HG03378 (cell line): ENCODE data around the gene CCN2.
"Not testable (repeated sequence)": the region's sequence is repeated elsewhere in the genome, so short reads cannot be mapped to it uniquely, and the experiment has no call there.

Experiments
- ATAC-seq: cut with Tn5 transposase; IDR thresholded peaks from one replicate; pipeline ENCODE4 v1.9.1; 2021; ENCODE audit warnings: mild to moderate bottlenecking, moderate library complexity; ENCODE audit not compliant: unreplicated experiment

CCN2 gene

DNA sequence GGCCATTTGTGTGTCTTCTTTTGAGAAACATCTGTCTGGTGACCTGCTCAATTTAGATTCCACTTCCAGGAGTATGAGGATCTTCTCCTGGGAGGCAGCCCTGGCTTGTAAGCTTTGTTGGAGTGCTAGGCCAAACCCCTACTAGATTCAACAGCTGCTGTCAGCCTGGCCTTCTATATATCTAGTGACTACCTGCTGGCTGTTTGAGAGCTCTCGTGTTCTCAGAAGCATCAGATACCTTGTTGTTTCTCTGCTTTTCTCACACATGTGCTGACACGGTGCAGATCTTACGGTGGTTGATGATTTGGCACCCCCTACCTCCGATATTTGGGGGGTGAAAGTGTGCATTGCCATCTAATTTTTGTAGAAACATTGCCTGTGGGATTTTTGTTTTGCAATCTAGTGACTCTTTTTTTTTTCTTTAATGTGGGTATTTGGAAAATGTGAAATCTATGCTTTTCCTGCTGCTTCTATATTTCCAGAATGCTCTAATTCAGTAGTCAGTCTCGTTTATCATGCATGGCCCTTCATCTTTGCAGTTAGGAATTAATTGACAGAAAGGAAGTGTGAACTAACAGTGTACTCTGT lies 4.7 kb downstream of the CCN2 start:
- ATAC-seq: no peak

GRCh38 chr6:131945971-131946370 lies 5.2 kb downstream of the CCN2 start:
- ATAC-seq: no peak

GRCh38 chr6:131937703-131938631 lies 13.2 kb downstream of the CCN2 start:
- ATAC-seq: no peak

- ATAC-seq: no peak
Measured at GRCh38 chr6:131937226-131937625, 13.9 kb downstream of the CCN2 start.

GRCh38 chr6:131936156-131936555 lies 15.0 kb downstream of the CCN2 start:
- no peak for ATAC-seq

DNA sequence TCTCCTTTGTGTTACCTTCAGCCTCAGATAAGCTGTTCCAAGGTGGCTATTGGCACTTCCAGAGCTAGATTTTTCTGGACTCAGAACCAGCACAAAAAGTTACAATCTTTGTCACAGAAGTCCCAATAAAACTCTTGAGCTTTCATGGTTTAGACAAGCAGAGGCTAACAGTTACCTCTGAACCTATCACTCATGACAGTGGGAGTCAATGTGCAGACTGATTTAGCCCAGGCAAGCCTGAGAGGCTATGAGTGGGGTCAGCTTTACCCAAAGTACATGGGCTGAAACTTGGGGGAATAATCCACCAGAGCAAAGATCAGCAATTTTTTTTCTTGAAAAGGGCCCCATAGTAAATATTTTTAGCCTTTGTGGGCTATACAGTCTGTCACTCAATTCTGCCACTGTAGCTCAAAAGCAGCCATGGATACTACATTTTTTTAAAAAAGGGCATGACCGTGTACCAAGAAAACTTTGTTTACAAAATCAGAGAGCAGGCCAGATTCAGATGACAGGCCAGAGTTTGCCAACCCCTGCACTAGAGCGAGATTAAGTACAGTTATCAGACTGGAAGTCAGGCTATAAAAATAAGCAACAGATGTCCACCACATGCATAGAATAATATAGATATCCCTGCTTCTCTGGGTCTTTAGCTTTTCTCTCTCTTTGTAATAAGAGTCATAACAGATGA lies 20.0 kb downstream of the CCN2 start:
- no peak for ATAC-seq

- no peak for ATAC-seq
Measured at GRCh38 chr6:131929976-131930375, 21.2 kb downstream of the CCN2 start.

GRCh38 chr6:131929264-131929663 lies 21.9 kb downstream of the CCN2 start:
- no peak for ATAC-seq

DNA sequence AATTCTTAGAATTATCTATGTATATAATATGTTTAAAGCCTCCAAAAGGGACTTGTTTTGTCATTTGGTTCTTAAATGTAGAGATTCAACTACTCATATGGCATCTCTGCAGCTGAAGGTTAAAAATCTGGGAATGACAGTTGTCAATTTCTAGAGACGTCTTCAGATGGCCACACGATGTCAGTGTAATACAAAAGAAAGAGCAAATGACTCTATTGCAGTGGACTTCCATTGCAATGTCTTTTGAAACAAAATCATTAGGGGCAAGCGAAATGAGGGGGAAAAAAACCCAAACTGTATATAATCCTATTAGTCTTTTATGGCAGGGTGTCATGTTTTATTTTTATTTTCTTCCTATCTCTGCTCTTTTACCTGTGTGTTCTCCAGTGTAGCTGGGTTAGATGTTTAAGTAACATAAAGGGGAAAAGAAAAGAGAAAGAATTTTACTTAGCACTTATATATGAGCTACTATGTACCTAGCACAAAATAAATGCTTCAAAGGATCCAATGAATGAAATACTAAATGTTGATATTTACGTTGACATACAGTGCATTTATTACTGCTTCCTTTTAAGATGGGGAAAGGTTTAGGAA lies 26.2 kb downstream of the CCN2 start:
- ATAC-seq: no peak

DNA sequence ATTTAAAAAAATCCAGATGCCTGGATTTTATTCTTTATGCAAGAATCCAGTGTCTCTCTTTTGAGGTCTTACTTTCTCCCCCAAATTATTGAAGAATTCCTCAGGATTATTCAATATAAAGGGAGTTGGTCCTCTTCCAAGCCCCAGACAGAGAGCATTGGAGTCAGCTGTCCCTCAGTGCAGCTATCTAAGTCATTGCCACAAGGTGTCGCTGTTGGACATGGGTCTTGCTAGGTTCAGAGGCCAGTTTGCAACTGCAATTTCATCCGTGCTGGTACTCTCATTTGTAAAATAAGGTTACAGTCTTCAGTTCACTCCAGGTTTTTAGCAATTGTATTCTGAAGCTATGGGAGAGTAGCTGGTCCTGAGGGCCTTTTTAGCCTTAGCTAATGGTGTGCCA lies 27.8 kb downstream of the CCN2 start:
- no peak for ATAC-seq

GRCh38 chr6:131920656-131921055 lies 30.5 kb downstream of the CCN2 start:
- no peak for ATAC-seq

- no peak for ATAC-seq
Measured at GRCh38 chr6:131918650-131919355, 32.4 kb downstream of the CCN2 start.

- ATAC-seq: no peak
Measured at GRCh38 chr6:131917763-131918649, 33.2 kb downstream of the CCN2 start.

DNA sequence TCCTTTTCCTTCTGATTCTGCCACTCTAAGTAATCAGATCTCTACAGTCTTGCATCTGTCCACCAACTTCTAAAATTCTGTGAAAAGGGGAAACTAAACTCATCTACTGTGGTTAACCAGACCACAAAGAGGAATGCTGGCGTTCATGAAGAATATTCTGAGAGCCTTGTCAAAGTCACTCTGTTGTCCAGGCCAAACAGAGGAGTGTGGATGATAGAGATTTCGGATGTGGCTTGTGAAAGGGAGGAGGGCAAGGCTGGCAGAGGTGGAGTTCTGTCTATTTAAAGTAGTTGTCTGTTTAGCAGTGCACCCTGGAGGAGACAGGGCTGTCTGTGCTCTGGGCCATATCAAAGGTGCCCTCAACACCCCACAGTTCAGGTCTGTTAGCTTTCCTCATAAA lies 33.9 kb downstream of the CCN2 start:
- ATAC-seq: no peak

DNA sequence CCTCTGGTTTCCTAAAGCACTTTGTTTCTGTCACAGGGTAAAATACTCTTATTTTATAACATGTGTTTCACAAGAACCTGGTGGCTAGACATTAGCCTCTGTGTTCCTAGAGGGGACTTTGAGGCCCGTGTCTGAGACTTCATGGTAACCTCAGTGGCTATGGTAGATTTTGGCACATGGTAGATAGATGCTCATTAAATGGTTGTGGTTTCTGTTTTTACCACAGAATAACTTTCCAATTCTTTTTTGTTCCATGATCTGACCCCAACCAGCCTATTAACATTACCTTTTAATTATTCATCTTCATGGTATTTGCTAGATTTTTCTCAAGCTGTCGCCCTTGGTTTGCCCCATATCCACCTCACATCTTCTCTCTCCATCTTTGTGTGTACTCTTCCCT lies 34.3 kb downstream of the CCN2 start:
- no peak for ATAC-seq

DNA sequence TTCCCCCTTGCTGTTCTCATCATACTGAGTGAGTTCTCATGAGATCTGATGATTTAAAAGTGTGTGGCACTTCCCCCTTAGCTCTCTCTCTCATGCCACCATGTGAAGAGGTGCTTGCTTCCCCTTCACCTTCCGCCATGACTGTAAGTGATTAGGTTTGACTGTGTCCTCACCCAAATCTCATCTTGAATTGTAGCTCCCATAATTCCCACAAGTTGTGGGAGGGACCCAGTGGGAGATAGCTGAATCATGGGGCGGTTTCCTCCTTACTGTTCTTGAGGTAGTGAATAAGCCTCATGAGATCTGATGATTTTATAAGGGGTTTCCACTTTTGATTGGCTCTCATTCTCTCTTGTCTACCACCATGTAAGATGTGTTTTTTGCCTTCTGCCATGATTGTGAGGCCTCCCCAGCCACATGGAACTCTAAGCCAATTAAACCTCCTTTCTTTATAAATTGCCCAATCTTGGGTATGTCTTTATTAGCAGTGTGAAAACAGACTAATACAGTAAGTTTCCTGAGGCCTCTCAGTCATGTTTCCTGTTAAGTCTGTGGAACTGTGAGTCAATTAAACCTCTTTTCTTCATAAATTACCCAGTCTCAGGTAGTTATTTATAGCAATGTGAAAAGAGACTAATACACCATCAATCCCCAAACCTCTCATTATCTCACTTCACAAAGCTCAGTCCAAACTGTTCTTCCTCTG lies 34.9 kb downstream of the CCN2 start:
- not testable (repeated sequence) for ATAC-seq

GRCh38 chr6:131914967-131915751 lies 36.0 kb downstream of the CCN2 start:
- peak; percentile 80 for ATAC-seq

- no peak for ATAC-seq
Measured at GRCh38 chr6:131914234-131914633, 36.9 kb downstream of the CCN2 start.
